ENCODE data around the gene GUK1. TPM values are rescaled to one million over a fixed set of nuclear protein-coding genes. Genes with fewer than 3 reads are reported as not detected.

Gene GUK1

Small RNAs within 50 kb of the gene (small RNA-seq; reads per million reads assigned to genes)
- not detected for gene AL359510.1 (ENCODE audit: low read depth)
